Activated T-cell treated with anti-CD3 and anti-CD28 coated beads, Interleukin-2, amount 50 U/mL, for 1 hour (primary cell): Measurements from ENCODE around the gene ZNF92.
"Not testable (repeated sequence)": the region's sequence is repeated elsewhere in the genome, so short reads cannot be mapped to it uniquely, and the experiment has no call there.

Experiments used
- DNase-seq: peaks from one replicate; pipeline ENCODE4 v3.0.0-alpha.2; 2020

Gene ZNF92

DNA sequence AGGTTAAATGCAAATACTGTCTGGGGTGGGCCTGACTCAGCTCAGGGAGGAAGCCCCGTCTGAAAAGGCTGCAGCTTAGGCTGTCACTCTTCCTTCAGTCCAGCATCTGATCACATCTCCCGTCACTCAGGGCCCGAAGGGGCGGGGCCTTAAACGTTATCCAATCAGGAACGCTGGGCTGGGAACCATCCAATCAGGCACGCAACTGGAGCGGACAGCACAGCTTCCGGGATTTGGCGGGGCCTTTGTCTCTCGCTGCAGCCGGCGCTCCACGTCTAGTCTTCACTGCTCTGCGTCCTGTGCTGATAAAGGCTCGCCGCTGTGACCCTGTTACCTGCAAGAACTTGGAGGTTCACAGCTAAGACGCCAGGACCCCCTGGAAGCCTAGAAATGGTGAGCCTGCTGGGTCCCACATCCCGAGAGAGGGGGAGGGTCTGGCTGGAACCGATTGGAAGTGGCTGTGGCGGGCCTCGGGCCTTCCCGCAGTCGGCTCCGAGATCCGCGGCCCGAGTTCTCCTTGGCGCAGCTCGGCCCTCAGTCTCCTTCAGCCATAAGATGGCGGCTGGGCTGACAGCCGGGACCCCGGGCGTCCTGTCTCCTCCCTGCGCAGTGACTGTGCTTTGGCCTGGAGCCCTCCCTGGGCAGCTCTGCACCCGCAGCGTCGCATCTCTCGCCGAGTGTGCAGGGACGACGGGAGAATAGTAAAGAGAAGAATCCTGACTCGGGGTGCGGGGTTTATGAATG lies at the start of gene ZNF92:
ZNF92 (plus strand) TSS at position 248 of the 744 bp plus-strand sequence; CDS start at position 391, 143 bp downstream.
- peak; percentile 94 for DNase-seq

DNA sequence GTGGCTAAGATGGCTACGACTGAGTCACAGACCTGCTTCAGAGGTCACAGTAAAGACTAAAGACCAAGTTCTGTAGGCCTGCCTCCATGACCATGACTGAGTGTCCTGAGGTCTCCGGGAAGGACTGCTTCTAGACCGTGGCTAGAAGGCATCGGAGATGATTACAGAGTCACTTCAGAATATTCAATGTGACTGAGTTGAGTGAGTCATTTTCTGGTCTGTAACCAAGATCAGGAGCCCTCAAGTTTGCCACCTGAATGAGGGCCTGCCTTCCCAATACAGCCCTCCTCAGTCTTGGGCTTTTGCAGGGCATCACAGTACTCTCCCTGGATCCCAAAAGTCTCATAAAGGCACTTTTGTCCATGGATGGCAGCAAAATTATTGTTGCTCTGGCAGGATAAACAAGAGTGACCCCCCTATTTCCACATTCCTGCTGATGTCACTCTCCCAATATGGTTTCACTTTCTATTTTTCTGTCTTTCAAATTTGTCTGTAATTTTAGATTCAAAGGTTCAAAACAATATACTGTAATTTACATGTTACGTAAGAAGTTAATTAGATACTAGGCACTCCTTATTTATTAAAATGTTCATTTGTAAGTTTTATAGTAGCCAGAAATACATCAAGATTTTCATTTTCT lies 47.7 kb upstream of the ZNF92 start:
- DNase-seq: no peak

- DNase-seq: no peak
Measured at GRCh38 chr7:65338346-65338745, 35.3 kb upstream of the ZNF92 start.

GRCh38 chr7:65339257-65339656 lies 34.4 kb upstream of the ZNF92 start:
- DNase-seq: no peak

GRCh38 chr7:65342723-65343629 lies 30.7 kb upstream of the ZNF92 start:
- no peak for DNase-seq

DNA sequence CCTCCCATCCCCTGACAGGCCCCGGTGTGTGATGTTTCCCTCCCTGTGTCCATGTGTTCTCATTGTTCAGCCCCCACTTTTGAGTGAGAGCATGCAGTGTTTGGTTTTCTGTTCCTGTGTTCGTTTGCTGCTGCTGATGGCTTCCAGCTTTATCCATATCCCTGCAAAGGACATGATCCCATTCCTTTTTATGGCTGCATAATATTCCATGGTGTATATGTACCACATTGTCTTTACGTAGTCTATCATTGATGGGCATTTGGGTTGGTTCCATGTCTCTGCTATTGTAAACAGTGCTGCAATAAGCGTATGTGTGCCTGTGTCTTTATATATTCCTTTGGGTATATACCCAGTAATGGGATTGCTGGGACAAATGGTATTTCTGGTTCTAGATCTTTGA lies 29.1 kb upstream of the ZNF92 start:
- not testable (repeated sequence) for DNase-seq

GRCh38 chr7:65354263-65354662 lies 19.4 kb upstream of the ZNF92 start:
- DNase-seq: no peak

GRCh38 chr7:65369843-65370242 lies 3.8 kb upstream of the ZNF92 start:
- DNase-seq: no peak

DNA sequence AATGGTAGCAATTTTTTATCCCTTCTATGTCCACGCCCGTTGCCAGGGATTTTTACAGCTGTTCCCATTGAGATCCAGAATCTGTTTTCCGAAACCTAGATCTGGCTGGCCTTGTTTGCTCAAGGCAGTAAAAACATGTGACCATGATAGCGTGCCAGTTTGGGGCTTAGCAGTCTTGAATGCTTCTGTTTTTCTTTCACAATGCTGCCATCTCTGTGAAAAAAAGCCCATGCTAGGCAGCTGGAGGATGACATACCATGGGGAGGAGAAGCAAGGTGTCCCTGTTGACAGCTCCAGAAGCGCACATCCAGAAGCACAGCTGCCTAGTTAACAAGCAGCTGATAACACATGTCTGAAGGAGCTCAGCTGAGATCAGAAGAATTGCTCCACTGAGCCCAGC lies 2.2 kb upstream of the ZNF92 start:
- no peak for DNase-seq

- DNase-seq: no peak
Measured at GRCh38 chr7:65379318-65379717, 5.7 kb downstream of the ZNF92 start.

DNA sequence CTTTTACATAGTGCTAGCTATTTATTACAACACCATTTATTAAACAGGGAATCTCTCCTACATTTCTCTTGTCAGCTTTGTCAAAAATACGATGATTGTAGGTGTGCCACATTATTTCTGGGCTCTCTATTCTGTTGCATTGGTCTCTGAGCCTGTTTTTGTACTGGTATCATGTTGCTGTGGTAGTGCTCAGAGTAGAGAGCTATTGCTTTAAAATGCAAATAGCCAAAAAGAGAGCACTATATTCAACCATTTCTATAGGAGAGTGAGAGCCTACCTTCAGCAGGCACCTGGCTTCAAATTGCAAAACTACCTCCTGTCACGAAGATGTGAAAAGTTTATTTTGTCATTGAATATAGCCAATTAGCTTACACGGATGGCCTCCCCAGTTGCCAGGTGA lies 8.1 kb downstream of the ZNF92 start:
- DNase-seq: no peak

DNA sequence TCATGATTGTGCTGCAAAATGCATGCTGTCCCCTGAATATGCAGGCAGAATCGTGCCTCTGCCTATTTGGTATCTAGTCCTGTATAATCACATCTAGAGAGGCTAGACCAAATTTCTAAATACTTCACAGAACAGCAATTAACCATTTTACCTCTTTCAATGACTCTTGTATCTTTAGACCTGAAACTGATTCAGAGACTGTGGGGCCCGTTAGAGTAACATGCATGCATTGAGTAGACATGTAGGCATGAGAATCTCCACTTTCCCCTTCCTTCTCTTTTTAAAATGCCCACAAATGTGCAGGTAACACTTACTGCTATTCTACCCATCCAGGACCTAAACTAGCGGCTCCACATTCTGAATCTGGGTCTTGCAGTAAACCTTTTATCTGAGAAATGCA lies 8.8 kb downstream of the ZNF92 start:
- DNase-seq: no peak

GRCh38 chr7:65387891-65388290 lies 14.2 kb downstream of the ZNF92 start:
- no peak for DNase-seq

- no peak for DNase-seq
Measured at GRCh38 chr7:65390588-65390987, 16.9 kb downstream of the ZNF92 start.

- no peak for DNase-seq
Measured at GRCh38 chr7:65397730-65398142, 24.1 kb downstream of the ZNF92 start.

GRCh38 chr7:65398671-65399070 lies 25.0 kb downstream of the ZNF92 start:
- DNase-seq: not testable (repeated sequence)

GRCh38 chr7:65399101-65399500 lies 25.4 kb downstream of the ZNF92 start:
- DNase-seq: not testable (repeated sequence)

DNA sequence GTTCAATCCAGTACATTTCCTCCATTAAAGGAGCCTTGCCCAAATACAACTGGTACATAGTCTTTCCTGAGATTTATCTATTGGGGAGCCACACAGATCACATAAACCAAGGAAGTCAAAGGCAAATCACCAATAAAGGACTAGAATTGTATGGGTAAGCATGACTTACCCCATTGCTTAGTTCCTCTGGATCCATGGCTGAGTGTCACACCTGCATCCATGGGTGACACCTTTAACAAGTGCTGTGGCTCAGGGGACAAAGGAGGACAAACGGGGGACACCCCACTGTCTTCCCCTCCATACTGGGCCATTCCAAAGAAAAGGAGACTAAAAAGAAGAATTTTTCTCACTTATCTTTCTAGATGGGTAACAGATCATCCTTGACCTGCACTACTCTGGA lies 30.4 kb downstream of the ZNF92 start:
- DNase-seq: no peak

DNA sequence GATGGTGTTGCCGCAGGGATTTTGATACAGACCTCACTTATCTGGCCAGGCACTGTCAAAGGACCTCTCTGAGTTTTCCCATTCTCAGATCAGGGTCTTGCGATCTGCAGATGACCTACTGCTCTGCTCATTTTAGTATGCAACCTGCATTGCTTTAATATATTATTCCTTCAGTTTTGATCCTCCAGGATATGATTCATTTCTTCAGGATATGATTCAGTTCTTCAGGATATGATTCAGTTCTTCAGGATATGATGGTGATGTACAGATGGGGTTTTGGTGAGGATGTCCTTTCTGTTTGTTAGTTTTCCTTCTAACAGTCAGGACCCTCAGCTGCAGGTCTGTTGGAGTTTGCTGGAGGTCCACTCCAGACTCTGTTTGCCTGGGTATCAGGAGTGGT lies 33.1 kb downstream of the ZNF92 start:
- not testable (repeated sequence) for DNase-seq

- DNase-seq: no peak
Measured at GRCh38 chr7:65409363-65409762, 35.7 kb downstream of the ZNF92 start.

DNA sequence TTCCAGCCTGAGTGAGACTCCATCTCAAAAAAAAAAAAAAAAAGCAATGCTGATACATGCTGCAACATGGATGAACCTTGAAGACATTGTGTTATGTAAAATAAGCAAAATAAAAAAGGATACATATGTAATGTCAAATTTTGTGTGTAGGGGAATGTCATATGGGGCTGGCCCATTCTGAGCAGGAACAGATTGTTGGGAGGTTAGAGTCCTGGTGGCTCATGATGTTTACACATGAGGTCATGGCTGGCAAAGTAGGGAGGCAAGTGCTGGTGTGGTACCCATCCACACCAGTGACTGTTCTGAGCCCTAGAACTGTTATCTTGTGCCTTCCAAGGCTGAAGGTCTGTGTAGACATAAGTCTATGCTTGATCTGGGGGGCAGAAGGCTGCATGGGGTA lies 37.6 kb downstream of the ZNF92 start:
- DNase-seq: no peak

- DNase-seq: no peak
Measured at GRCh38 chr7:65422670-65423069, 49.0 kb downstream of the ZNF92 start.

DNA sequence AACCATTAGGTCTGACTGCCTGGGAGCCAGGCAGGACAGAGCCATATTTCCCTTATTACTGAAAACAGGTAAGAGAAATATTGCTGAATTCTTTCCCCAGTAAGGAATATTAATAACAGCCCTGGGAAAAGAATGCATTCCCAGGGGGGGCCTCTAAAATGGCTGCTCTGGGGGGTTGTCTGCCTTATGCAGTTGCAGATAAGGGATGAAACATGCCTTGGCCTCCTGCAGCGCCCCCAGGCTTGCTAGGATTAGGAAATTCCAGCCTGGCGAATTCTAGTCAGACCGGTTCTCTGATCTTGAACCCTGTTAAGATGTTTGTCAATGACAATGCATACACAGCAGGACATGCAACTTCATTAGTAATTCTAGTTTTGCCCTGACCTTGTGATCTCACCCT lies 49.6 kb downstream of the ZNF92 start:
- DNase-seq: not testable (repeated sequence)
